Natural killer cell (primary cell): Measurements from ENCODE around the gene AGL. TPM values are rescaled to one million over a fixed set of nuclear protein-coding genes. Genes with fewer than 3 reads are reported as not detected.

Source experiments
- ATAC-seq, 3 donors: fragments of 150-1000 bp in 2 of 3; fragments of 200-7000 bp in 1 of 3; cut with Tn5 transposase; 1 replicate in 1 of 3; 2 replicates in 2 of 3; pipeline ENCODE4 v1.10.0; 2021; ENCODE audit warnings: mild to moderate bottlenecking in 2 of 3, moderate library complexity in 2 of 3
- DNase-seq, 2 donors: peaks; one replicate each; pipeline versions ENCODE4 v3.0.0 to v3.0.0-alpha.2; 2013 to 2021; ENCODE audit warnings: mixed read lengths in 1 of 2
- H3K27ac ChIP-seq: one replicate; pipeline ENCODE4 v1.5.1; 2013; ENCODE audit warnings: mild to moderate bottlenecking, low read length
- H3K27me3 ChIP-seq: one replicate; pipeline ENCODE4 v1.6.1; 2013; ENCODE audit warnings: low read length; ENCODE audit not compliant: control insufficient read depth, insufficient read depth
- H3K36me3 ChIP-seq: one replicate; pipeline ENCODE4 v1.6.1; 2013; ENCODE audit warnings: low read length; ENCODE audit not compliant: control insufficient read depth, insufficient read depth
- H3K4me1 ChIP-seq: one replicate; pipeline ENCODE4 v1.6.1; 2013; ENCODE audit warnings: low read length; ENCODE audit not compliant: control insufficient read depth, insufficient read depth
- H3K4me3 ChIP-seq: one replicate; pipeline ENCODE4 v1.5.1; 2013; ENCODE audit warnings: low read length
- H3K9me3 ChIP-seq: one replicate; pipeline ENCODE4 v1.6.1; 2013; ENCODE audit warnings: low read length; ENCODE audit not compliant: control insufficient read depth, insufficient read depth
- H3K27ac Mint-ChIP-seq, 2 donors: one replicate each; pipeline ENCODE4 v1.8.0; 2022; ENCODE audit warnings: mild to moderate bottlenecking in 2 of 2, mixed read lengths in 2 of 2, moderate library complexity in 1 of 2
- H3K27me3 Mint-ChIP-seq, 2 donors: one replicate each; pipeline ENCODE4 v1.8.0; 2022; ENCODE audit warnings: low read depth in 2 of 2, mixed read lengths in 2 of 2
- H3K36me3 Mint-ChIP-seq: one replicate; pipeline ENCODE4 v1.8.0; 2022; ENCODE audit warnings: mixed read lengths
- H3K4me1 Mint-ChIP-seq, 2 donors: one replicate each; pipeline ENCODE4 v1.8.0; 2022; ENCODE audit warnings: mixed read lengths in 2 of 2
- H3K4me3 Mint-ChIP-seq: one replicate; pipeline ENCODE4 v1.8.0; 2022; ENCODE audit warnings: mild to moderate bottlenecking, moderate library complexity, mixed read lengths
- H3K9me3 Mint-ChIP-seq, 2 donors: one replicate each; pipeline ENCODE4 v1.8.0; 2022; ENCODE audit warnings: mixed read lengths in 2 of 2
- WGBS: methylation state at CpG from one replicate; pipeline ENCODE4 v1.1.7; 2013; ENCODE audit warnings: missing lambda C conversion rate; ENCODE audit not compliant: insufficient coverage; 5-methylcytosine and 5-hydroxymethylcytosine counted together
- intact Hi-C: fragments of 100-400 bp; cut with micrococcal nuclease; formaldehyde crosslinking; loops from one replicate; pipeline ENCODE4 v1.14.2; 2022
- total RNA-seq, 4 donors: library from RNA; stranded (reverse); fragments of 120-200 nt in 1 of 4; gene quantifications; one replicate each; pipeline versions ENCODE4 v1.2.3 to v1.2.4, GENCODE V29; 2013 to 2022
- TF ChIP-seq, protein P1 (sequence below): fragments of 200-600 bp; IDR thresholded peaks from one replicate; pipeline ENCODE4 v1.8.0; 2022; ENCODE audit warnings: antibody characterized with exemption

Gene AGL
- total RNA-seq, 3 donors from 2014 or later (not counting 1 experiment from before 2014, with no cell fraction given) = 13.5 to 19.4 (median 15.3) TPM

GRCh38 chr1:99872063-99872462 is 21.9 kb downstream of the AGL start:
- Histone ChIP-seq H3K36me3 (peaks cover 13% of the 10 kb centered on the region), H3K4me1 (no peaks in the 10 kb centered on the region), H3K4me3 (no peak overlapping the region), H3K9me3 (no peaks in the 10 kb centered on the region), H3K27ac (no peak overlapping the region), H3K27me3 (no peaks in the 10 kb centered on the region)
- intact Hi-C loops = no loop called here
- Mint-ChIP-seq H3K27me3 (no peaks in the 10 kb centered on the region), H3K27ac (no peak overlapping the region), H3K4me3 (no peak overlapping the region), H3K4me1 (no peaks in the 10 kb centered on the region), H3K9me3 (no peaks in the 10 kb centered on the region), H3K36me3 (no peaks in the 10 kb centered on the region)
- DNase-seq = no peak
- TF ChIP-seq, protein P1, sequence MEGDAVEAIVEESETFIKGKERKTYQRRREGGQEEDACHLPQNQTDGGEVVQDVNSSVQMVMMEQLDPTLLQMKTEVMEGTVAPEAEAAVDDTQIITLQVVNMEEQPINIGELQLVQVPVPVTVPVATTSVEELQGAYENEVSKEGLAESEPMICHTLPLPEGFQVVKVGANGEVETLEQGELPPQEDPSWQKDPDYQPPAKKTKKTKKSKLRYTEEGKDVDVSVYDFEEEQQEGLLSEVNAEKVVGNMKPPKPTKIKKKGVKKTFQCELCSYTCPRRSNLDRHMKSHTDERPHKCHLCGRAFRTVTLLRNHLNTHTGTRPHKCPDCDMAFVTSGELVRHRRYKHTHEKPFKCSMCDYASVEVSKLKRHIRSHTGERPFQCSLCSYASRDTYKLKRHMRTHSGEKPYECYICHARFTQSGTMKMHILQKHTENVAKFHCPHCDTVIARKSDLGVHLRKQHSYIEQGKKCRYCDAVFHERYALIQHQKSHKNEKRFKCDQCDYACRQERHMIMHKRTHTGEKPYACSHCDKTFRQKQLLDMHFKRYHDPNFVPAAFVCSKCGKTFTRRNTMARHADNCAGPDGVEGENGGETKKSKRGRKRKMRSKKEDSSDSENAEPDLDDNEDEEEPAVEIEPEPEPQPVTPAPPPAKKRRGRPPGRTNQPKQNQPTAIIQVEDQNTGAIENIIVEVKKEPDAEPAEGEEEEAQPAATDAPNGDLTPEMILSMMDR = no peak
- WGBS = no CpG with 5 or more reads among the region's 1 CpG
- no peak for ATAC-seq

DNA sequence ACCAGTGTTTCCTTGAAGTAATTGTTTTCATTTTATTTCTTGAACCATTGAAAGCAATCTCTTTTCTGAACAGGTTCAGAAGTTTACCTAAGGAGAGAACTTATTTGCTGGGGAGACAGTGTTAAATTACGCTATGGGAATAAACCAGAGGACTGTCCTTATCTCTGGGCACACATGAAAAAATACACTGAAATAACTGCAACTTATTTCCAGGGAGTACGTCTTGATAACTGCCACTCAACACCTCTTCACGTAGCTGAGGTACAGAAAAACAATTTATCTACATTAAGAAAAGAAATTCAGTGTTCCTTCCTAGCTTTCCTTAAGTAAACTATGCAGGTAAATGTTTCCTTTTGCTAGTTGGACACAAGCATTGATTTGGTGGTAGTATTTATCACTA is 27.4 kb downstream of the AGL start:
- no peaks in the 10 kb centered on the region for H3K27me3 Mint-ChIP-seq
- Histone ChIP-seq H3K4me1 (no peaks in the 10 kb centered on the region), H3K4me3 (no peak overlapping the region), H3K36me3 (peaks cover 51% of the 10 kb centered on the region), H3K27ac (no peak overlapping the region), H3K9me3 (no peaks in the 10 kb centered on the region), H3K27me3 (no peaks in the 10 kb centered on the region)
- no peaks in the 10 kb centered on the region for H3K36me3 Mint-ChIP-seq
- intact Hi-C loops = no loop called here
- no peaks in the 10 kb centered on the region for H3K4me1 Mint-ChIP-seq
- H3K9me3 Mint-ChIP-seq = no peaks in the 10 kb centered on the region
- no peak overlapping the region for H3K4me3 Mint-ChIP-seq
- DNase-seq (no peak), ATAC-seq (no peak)
- H3K27ac Mint-ChIP-seq = no peak overlapping the region
- TF ChIP-seq, protein P1 = no peak
- WGBS = 97% methylated on average over 3 of the region's 3 CpGs

GRCh38 chr1:99886179-99886578 is 36.0 kb downstream of the AGL start:
- TF ChIP-seq, protein P1 = no peak
- no peaks in the 10 kb centered on the region for H3K9me3 ChIP-seq
- H3K4me1 ChIP-seq = no peaks in the 10 kb centered on the region
- no peak overlapping the region for H3K27ac ChIP-seq
- H3K27ac Mint-ChIP-seq = no peak overlapping the region
- no peaks in the 10 kb centered on the region for H3K27me3 ChIP-seq
- H3K4me1 Mint-ChIP-seq = no peaks in the 10 kb centered on the region
- 18% methylated on average over 1 of the region's 1 CpG for WGBS
- H3K9me3 Mint-ChIP-seq = no peaks in the 10 kb centered on the region
- H3K4me3 Mint-ChIP-seq = no peak overlapping the region
- intact Hi-C loops = no loop called here
- H3K27me3 Mint-ChIP-seq = no peaks in the 10 kb centered on the region
- peaks cover 63% of the 10 kb centered on the region for H3K36me3 ChIP-seq
- ATAC-seq = no peak
- H3K36me3 Mint-ChIP-seq = peaks cover 17% of the 10 kb centered on the region
- no peak overlapping the region for H3K4me3 ChIP-seq
- no peak for DNase-seq

DNA sequence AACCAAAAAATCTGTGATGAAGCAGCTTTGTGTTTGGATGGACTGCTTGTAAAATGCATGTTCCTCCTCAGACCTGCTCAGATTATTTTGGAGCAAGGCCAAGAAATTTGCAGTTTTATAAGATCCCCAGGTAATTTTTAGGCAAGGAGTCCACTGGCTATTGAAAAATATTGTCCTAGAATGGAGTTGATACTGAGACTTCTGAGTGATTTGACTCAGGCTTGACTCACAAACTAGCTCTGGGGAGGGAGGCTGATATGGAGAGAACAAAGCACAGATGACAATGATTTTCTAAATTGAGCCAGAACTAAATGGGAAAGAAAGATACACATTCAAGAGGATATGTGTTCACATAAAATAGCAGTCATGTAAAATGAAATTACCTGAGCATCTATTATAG is 36.7 kb downstream of the AGL start:
- no peak overlapping the region for H3K4me3 Mint-ChIP-seq
- Histone ChIP-seq H3K27me3 (no peaks in the 10 kb centered on the region), H3K4me1 (no peaks in the 10 kb centered on the region), H3K27ac (no peak overlapping the region), H3K4me3 (no peak overlapping the region), H3K36me3 (peaks cover 61% of the 10 kb centered on the region), H3K9me3 (no peaks in the 10 kb centered on the region)
- TF ChIP-seq, protein P1 = no peak
- no peak for DNase-seq
- peak overlapping the region in 1 of 2 donors; percentile 67 for H3K27ac Mint-ChIP-seq
- intact Hi-C loops = no loop called here
- no peaks in the 10 kb centered on the region for H3K27me3 Mint-ChIP-seq
- no peaks in the 10 kb centered on the region for H3K9me3 Mint-ChIP-seq
- H3K4me1 Mint-ChIP-seq = no peaks in the 10 kb centered on the region
- no peak for ATAC-seq
- peaks cover 17% of the 10 kb centered on the region for H3K36me3 Mint-ChIP-seq
